Measurements from ENCODE around the gene OSTN. TPM values are rescaled to one million over a fixed set of nuclear protein-coding genes. Genes with fewer than 3 reads are reported as not detected.

The OSTN gene
- polyA plus RNA-seq, 3 donors, result 2.5 TPM; not detected in 2

- 57 to 63% (median 57%) methylated on average over 4 of the region's 4 CpGs for WGBS, 3 donors
- no peak overlapping the region for H3K27ac ChIP-seq (ENCODE audit: low read depth, low read length)
These were observed 97.0 kb downstream of the OSTN start for GRCh38 chr3:191296041-191296541.

- no peak overlapping the region for H3K27ac ChIP-seq (ENCODE audit: low read depth, low read length)
These were observed 99.8 kb downstream of the OSTN start for GRCh38 chr3:191298846-191299245.

- no peak overlapping the region for H3K27ac ChIP-seq (ENCODE audit: low read depth, low read length)
- 55 to 77% (median 73%) methylated on average over 1 of the region's 1 CpG for WGBS, 3 donors
These were observed 101.4 kb downstream of the OSTN start for GRCh38 chr3:191300422-191300821.

- no peak overlapping the region for H3K27ac ChIP-seq (ENCODE audit: low read depth, low read length)
- WGBS, 3 donors, result 83 to 91% (median 91%) methylated on average over 1 of the region's 1 CpG
These were observed 102.0 kb downstream of the OSTN start for GRCh38 chr3:191301017-191301416.

- WGBS, 3 donors, result 85 to 95% (median 91%) methylated on average over 5 of the region's 5 CpGs
- H3K27ac ChIP-seq (ENCODE audit: low read depth, low read length), result no peak overlapping the region
These were observed 102.9 kb downstream of the OSTN start for GRCh38 chr3:191301782-191302411.

GRCh38 chr3:191302451-191302850 lies 103.4 kb downstream of the OSTN start:
- WGBS, 3 donors, result 69 to 82% (median 82%) methylated on average over 2 of the region's 2 CpGs
- no peak overlapping the region for H3K27ac ChIP-seq (ENCODE audit: low read depth, low read length)

- WGBS, 3 donors, result 76 to 78% (median 77%) methylated on average over 3 of the region's 3 CpGs
- H3K27ac ChIP-seq (ENCODE audit: low read depth, low read length), result no peak overlapping the region
These were observed 104.6 kb downstream of the OSTN start for GRCh38 chr3:191303596-191303995.

- WGBS, 3 donors, result 84 to 92% (median 90%) methylated on average over 4 of the region's 4 CpGs
- H3K27ac ChIP-seq (ENCODE audit: low read depth, low read length), result no peak overlapping the region
These were observed 107.4 kb downstream of the OSTN start for GRCh38 chr3:191306428-191306827.

GRCh38 chr3:191307341-191307740 lies 108.3 kb downstream of the OSTN start:
- WGBS, 3 donors, result 61 to 84% (median 79%) methylated on average over 4 of the region's 4 CpGs
- H3K27ac ChIP-seq (ENCODE audit: low read depth, low read length), result no peak overlapping the region

GRCh38 chr3:191313296-191313695 lies 114.3 kb downstream of the OSTN start:
- H3K27ac ChIP-seq (ENCODE audit: low read depth, low read length), result no peak overlapping the region
- WGBS, 3 donors, result 80 to 88% (median 85%) methylated on average over 2 of the region's 2 CpGs

GRCh38 chr3:191314109-191314728 lies 115.2 kb downstream of the OSTN start:
- WGBS, 3 donors, result 71 to 81% (median 81%) methylated on average over 5 of the region's 5 CpGs

More at GRCh38 chr3:191314109-191314728, 115.2 kb downstream of the OSTN start:
- no peak overlapping the region for H3K27ac ChIP-seq (ENCODE audit: low read depth, low read length)

Other genes starting within 250 kb of the OSTN start
- gene CCDC50, start 130.2 kb downstream of the OSTN start, polyA plus RNA-seq, result 10 to 100 TPM; 20.3 to 67.6 (median 46.1) TPM
- gene UTS2B, start 131.3 kb downstream of the OSTN start, polyA plus RNA-seq, result under 1 TPM in 2 of 3 donors, not detected in 1; 0.15 to 0.70 TPM

Data from adipose tissue (tissue), 3 donors.